Loucy (cell line): Measurements from ENCODE around the gene WNK3.

ENCODE experiments used
- H2AFZ ChIP-seq: fragments of 200-600 bp; sonication (generic); 2 replicates; pipeline ENCODE4 v1.6.0; 2016; ENCODE audit warnings: antibody characterized with exemption, mild to moderate bottlenecking, low read length, moderate library complexity
- H3F3A ChIP-seq: fragments of 200-600 bp; 2 replicates; pipeline ENCODE4 v1.6.0; 2016; ENCODE audit warnings: antibody characterized with exemption, low read depth, mild to moderate bottlenecking
- H3K27me3 ChIP-seq: fragments of 200-600 bp; sonication (generic); 2 replicates; pipeline ENCODE4 v1.6.1; 2014; ENCODE audit warnings: low read length, mild to moderate bottlenecking; ENCODE audit not compliant: insufficient read depth, poor library complexity, severe bottlenecking
- H3K36me3 ChIP-seq: fragments of 200-600 bp; sonication (generic); 2 replicates; pipeline ENCODE4 v1.6.1; 2016; ENCODE audit warnings: low read length; ENCODE audit not compliant: insufficient read depth
- H3K4me1 ChIP-seq: fragments of 200-600 bp; sonication (generic); 2 replicates; pipeline ENCODE4 v1.5.1; 2014; ENCODE audit warnings: low read length, mild to moderate bottlenecking; ENCODE audit not compliant: insufficient read depth, poor library complexity, severe bottlenecking
- H3K4me2 ChIP-seq: fragments of 200-600 bp; sonication (generic); 2 replicates; pipeline ENCODE4 v1.6.0; 2014; ENCODE audit warnings: antibody characterized with exemption, low read length, low read depth, mild to moderate bottlenecking; ENCODE audit not compliant: poor library complexity, severe bottlenecking
- H3K4me3 ChIP-seq: fragments of 200-600 bp; sonication (generic); 2 replicates; pipeline ENCODE4 v1.5.1; 2014; ENCODE audit warnings: low read length, mild to moderate bottlenecking, mixed read lengths; ENCODE audit not compliant: poor library complexity, severe bottlenecking
- H3K79me2 ChIP-seq: fragments of 200-600 bp; sonication (generic); 2 replicates; pipeline ENCODE4 v1.6.1; 2014; ENCODE audit warnings: low read length; ENCODE audit not compliant: insufficient read depth
- H3K9ac ChIP-seq: fragments of 200-600 bp; sonication (generic); 2 replicates; pipeline ENCODE4 v1.6.0; 2014; ENCODE audit warnings: mild to moderate bottlenecking, low read depth, low read length, moderate library complexity; ENCODE audit not compliant: poor library complexity, severe bottlenecking
- H3K9me2 ChIP-seq: fragments of 200-600 bp; sonication (generic); replicated peaks from 2 replicates; pipeline ENCODE4 v1.6.1; 2016; ENCODE audit warnings: low read depth, low read length, mixed read lengths
- H3K9me3 ChIP-seq: fragments of 200-600 bp; sonication (generic); 2 replicates; pipeline ENCODE4 v1.6.1; 2014; ENCODE audit warnings: mild to moderate bottlenecking, antibody characterized with exemption, low read length, low read depth; ENCODE audit not compliant: insufficient read depth
- H4K20me1 ChIP-seq: fragments of 200-600 bp; sonication (generic); 2 replicates; pipeline ENCODE4 v1.6.0; 2014; ENCODE audit warnings: antibody characterized with exemption, low read length, mild to moderate bottlenecking; ENCODE audit not compliant: insufficient read depth, poor library complexity, severe bottlenecking
- EZH2phosphoT487 ChIP-seq: fragments of 200-600 bp; IDR thresholded peaks from 2 replicates; pipeline ENCODE4 v1.6.1; 2018; ENCODE audit warnings: antibody characterized with exemption, mild to moderate bottlenecking, moderate library complexity, borderline replicate concordance
- TF ChIP-seq, protein P1 (sequence below): fragments of 200-600 bp; sonication (generic); conservative IDR thresholded peaks from 2 replicates; pipeline ENCODE4 v1.5.1; 2014; ENCODE audit warnings: mild to moderate bottlenecking, antibody characterized with exemption, low read length

Gene WNK3

GRCh38 chrX:54166915-54167314 lies 190.9 kb downstream of the WNK3 start:
- Histone ChIP-seq H3K27me3 (no peaks in the 10 kb centered on the region), H3K79me2 (no peaks in the 10 kb centered on the region), H2AFZ (no peak overlapping the region), H3K4me2 (no peak overlapping the region), H3K9ac (no peak overlapping the region), H3K36me3 (no peaks in the 10 kb centered on the region), H3K4me3 (no peak overlapping the region), H4K20me1 (no peaks in the 10 kb centered on the region), H3K9me3 (no peaks in the 10 kb centered on the region), H3F3A (no peaks in the 10 kb centered on the region), H3K4me1 (no peaks in the 10 kb centered on the region), H3K9me2 (no peaks in the 10 kb centered on the region)
- TF ChIP-seq EZH2phosphoT487, result no peak
- TF ChIP-seq, protein P1, sequence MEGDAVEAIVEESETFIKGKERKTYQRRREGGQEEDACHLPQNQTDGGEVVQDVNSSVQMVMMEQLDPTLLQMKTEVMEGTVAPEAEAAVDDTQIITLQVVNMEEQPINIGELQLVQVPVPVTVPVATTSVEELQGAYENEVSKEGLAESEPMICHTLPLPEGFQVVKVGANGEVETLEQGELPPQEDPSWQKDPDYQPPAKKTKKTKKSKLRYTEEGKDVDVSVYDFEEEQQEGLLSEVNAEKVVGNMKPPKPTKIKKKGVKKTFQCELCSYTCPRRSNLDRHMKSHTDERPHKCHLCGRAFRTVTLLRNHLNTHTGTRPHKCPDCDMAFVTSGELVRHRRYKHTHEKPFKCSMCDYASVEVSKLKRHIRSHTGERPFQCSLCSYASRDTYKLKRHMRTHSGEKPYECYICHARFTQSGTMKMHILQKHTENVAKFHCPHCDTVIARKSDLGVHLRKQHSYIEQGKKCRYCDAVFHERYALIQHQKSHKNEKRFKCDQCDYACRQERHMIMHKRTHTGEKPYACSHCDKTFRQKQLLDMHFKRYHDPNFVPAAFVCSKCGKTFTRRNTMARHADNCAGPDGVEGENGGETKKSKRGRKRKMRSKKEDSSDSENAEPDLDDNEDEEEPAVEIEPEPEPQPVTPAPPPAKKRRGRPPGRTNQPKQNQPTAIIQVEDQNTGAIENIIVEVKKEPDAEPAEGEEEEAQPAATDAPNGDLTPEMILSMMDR, result no peak

- H3K36me3 ChIP-seq, result no peaks in the 10 kb centered on the region
- no peak overlapping the region for H3K4me3 ChIP-seq
- H3K9me3 ChIP-seq, result no peaks in the 10 kb centered on the region
- no peak overlapping the region for H3K9ac ChIP-seq
- H3K27me3 ChIP-seq, result no peaks in the 10 kb centered on the region
- no peaks in the 10 kb centered on the region for H3K79me2 ChIP-seq
- no peaks in the 10 kb centered on the region for H3K9me2 ChIP-seq
- peaks cover 4% of the 10 kb centered on the region for H3K4me1 ChIP-seq
- no peak overlapping the region for H2AFZ ChIP-seq
- H3F3A ChIP-seq, result no peaks in the 10 kb centered on the region
- no peaks in the 10 kb centered on the region for H4K20me1 ChIP-seq
- TF ChIP-seq EZH2phosphoT487, result no peak
- TF ChIP-seq, protein P1, result no peak
- no peak overlapping the region for H3K4me2 ChIP-seq
These were observed 200.3 kb downstream of the WNK3 start for GRCh38 chrX:54157561-54157960.
